Epithelial cell of prostate (primary cell): ENCODE data around the gene QARS1.

Experiments
- DNase-seq: peaks from one replicate; pipeline ENCODE4 v3.0.0-alpha.2; 2011; ENCODE audit warnings: low read depth, low spot score
- H3K27ac ChIP-seq: fragments of 450-650 bp; 2 replicates; pipeline ENCODE4 v1.5.1; 2017; ENCODE audit warnings: mild to moderate bottlenecking

QARS1 gene

DNA sequence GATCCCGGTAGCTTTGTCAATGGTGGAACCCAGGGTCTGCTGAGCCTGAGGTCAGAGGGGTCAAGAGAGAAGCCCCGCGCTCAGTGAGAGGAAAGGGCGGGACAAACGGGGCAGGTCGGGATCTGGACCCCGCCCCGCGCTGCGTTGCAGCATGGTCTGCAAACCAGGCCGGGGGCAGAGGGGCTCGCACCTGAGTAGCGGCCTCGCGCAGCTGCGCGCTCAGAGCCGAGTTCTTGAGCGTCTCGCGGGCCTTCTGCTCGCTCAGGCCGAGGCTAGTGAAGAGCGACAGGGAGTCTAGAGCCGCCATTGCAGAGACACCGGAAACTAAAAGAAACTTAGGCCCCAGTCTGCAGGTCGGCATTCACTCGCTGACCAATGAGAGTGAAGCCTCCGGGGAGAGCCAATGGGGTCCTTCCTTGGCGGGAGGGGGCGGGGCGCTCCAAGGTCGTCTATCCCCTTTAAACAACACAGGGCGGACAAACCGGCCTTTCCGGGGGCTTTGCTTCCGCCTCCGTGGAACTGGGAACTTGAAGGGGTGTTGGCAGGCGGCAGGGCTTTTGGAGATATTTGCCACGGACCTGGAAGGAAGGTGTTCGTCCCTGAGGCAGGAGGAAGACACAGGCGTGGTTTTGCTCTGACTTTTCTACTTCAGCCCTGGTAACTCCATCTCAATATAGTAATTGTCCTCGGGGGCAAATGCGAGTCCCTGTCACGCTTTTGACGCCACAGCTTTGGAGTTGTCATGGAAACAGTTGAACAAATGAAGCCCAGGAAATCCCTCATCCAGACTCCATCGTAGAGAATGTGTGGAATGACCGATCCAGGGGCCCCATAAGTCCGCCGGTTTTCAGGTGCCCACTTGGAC, at the start of gene QARS1:
Gene QARS1, minus strand, starts transcription at position 331 of the 865 bp plus-strand sequence. Its CDS starts 24 bp downstream, at position 307.
- H3K27ac ChIP-seq: peak within 1 kb of the TSS; percentile 62
- no peak for DNase-seq

DNA sequence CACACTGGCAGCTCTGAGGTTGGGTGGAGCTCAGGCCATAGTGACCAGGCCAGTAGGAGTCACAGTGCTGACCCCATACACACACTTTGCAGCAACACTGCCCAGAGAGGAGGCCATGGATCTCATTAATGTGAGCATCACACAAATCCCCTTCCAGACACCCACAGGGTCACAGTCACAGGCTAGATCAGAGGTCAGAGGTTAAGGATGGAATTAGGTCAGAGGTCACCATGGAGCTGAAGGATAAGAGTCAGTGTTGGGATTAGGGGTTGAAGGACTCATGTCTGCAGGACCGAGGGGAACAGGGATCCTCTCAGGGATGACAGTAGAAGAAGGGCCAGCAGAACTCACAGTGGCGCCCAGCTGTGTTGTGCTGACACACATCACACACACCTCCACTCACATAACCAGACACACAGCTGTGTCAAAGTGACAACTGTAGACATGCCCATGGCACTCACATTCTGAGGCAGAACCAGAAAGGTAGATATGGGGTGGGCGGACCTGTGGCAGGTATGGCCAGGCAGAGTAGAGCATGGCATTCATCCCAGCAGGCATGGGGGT, 48.9 kb upstream of the QARS1 start:
- H3K27ac ChIP-seq: no peak overlapping the region
- no peak for DNase-seq

DNA sequence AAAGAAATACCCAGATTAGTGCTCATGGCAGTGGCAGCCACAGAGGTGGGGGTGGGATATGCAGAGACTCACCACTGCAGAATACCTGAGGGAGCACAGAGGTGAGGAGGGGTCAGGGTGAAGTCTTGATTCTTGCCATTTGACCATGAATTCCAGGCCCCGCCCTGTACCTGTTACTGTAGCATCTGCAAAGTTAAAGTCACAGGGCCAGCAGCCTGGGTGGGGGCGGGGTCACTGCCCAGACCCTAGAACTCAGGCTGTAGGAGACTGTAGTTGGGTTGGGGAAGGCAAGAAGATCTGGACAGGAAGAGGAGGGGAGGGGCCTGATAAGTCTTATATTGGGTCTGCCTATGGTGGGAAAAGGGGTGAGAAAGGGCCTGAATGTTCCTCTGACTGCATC, 47.1 kb upstream of the QARS1 start:
- no peak overlapping the region for H3K27ac ChIP-seq
- no peak for DNase-seq

DNA sequence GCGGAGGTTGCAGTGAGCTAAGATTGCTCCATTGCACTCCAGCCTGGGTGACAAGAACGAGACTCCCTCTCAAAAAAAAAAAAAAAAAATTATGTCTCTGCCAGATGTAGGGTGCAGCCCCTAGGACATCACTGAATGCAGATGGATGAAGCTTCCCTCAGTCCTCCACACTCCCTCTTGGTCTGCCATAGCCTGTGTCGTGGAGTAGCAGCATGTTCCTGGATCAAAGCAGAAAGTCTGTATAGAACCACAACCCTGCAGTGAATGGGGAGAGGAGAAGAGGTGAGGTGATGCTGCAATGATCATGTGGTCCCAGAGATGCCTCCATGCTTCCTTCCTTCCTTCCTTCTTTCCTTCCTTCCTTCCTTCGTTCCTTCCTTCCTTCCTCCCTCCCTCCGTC, 43.6 kb upstream of the QARS1 start:
- H3K27ac ChIP-seq: no peak overlapping the region
- DNase-seq: no peak

DNA sequence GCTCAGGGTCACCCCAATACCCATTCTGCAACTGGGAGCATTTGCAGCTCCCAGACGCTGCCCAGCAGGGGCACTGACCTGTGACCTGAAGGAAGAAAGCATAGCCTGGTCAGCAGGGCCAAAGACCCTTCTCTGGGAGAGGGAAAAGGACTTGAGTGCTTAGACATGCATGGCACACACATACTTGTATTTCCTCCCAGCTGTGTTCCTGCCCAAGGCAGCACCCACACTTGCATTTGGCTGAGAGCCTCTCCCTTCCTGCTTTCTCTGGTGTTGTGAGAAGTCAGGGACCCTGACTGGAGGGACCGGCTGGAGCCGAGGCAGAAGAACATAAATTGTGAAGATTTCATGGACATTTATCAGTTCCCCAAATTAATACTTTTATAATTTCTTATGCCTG, 35.5 kb upstream of the QARS1 start:
- no peak overlapping the region for H3K27ac ChIP-seq
- no peak for DNase-seq

DNA sequence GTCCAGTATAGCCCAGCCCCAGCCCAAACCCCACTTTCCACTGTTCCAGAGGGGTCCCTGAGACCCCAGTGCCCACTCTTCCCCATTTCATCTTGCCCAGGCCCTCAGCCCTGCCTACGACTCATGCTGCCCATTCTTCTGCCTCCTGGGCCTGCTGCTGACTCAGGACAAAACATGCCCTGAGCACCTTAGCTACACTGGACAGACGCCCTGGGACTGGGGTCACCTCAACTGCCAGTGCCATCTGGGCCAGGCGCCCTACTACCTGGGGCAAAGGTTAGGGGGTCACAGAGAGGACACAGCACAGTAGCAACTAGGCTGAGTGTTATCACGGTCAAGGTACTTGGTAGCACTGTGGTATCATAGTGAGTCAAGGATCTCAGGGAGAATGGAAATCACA, 30.9 kb upstream of the QARS1 start:
- H3K27ac ChIP-seq: no peak overlapping the region
- no peak for DNase-seq

DNA sequence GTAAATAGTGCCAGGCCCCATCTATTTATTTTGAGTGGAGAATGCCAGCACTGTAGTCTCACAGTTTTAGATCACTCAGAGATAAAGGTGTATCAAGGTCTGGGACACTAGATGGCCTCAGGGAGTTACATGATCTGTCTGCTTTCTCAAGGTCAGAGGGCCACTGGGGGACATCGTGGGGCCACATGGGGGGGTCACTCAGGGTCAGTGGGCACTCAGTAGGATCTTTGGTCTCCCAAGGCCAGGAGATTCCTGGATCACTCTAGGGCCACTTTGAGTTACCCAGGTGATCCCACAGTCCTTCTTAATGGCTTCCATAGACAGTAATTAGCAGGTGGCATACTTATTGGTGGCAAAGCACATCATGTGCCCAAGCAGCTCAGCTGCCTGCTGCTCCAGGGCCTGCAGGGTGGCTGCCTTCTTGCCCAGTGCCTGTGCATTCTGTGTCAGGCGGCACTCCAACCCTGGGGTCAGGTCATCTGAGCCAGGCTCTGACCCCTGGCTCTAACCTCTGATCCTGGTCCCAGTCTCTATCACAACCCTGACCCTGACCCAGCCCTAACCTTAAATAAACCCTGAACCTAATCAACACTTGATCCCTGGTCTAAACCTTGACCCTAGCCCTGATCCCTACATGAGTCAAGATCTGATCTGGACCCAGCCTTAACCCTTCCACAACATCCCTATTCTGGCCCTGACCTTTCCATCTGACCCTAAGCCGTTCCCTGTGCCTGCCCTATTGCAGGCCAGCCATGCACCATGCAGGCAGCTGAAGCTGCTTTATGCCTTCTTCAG, 30.1 kb upstream of the QARS1 start:
- DNase-seq: no peak
- no peak overlapping the region for H3K27ac ChIP-seq

DNA sequence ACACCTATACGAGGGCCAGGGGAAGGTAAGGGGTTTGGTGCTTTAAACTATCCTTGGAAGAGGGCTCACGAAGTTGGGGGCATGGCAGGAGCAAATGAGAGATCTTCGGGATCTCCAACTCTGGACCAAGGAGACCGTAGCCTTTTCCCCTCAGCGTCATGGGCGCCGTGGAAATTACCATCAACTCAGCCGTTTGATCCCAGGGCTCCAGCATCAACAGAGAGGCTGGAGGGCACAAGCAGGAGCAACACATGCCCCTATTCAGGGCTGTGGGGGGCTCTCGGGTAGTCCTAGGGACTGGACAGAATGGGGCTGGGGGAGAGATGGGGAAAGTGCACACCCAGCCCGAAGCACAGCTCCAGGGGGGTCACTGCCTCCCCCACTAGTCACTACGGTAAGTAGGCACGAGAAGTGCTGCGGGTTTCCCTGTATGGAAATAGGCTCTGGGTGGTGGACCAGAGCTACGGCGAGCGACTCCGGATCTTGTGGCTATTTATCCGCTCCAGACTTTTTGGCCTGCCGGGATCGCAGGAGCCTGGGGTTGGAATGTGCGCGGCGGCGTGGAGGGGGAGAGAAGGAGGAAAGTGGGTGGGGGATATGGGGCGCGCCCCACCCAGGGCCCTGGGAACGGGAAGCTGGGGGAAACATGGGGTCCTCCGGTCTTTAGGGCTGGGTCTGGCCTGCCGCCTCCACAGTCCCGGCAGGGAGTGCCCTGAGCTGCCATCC, 28.8 kb upstream of the QARS1 start:
- DNase-seq: peak; percentile 40
- H3K27ac ChIP-seq: peak overlapping the region; percentile 72

DNA sequence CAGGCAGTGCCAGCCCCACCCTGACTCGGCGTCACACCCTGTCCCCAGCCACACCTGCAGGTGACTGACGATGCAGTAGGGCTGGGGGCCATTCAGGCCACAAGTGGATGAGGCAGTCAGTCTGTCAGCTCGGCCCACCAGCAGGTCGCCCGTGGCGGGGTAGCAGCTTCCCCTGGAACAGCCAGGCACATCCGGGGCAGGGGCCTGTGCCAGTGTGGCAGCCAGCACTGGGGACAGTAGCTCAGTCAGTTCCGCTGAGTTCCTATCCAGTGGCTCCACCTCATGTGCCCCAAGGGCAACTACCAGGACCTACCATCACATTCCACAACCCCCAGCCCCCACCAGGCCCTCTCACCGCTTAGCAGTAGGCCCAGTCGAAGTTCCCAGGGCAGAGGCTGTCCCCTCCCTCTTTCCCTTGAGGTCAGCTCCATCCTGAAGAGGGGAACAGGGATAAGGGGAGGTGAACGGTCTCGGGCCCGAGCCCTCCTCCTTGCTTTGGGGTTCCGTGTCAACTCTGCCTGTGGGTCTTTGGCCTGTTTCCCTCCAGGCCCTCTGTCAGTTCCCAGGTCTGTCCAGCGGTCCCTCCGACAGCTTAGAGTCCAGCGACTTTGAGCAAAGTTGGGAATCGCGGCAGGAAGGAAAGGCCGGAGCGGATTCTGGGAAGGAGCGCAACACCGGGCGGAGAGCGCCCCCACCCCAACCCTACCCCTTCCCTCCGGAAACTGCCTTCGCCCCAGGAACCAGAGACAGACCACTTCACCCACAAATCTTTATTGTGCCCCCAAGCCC, 28.1 kb upstream of the QARS1 start, which contains the start of gene LAMB2:
Gene LAMB2, minus strand, starts transcription at position 614 of the 789 bp plus-strand sequence. Its CDS starts 183 bp downstream, at position 431.
- H3K27ac ChIP-seq: peak within 1 kb of the TSS; percentile 72
- no peak for DNase-seq

DNA sequence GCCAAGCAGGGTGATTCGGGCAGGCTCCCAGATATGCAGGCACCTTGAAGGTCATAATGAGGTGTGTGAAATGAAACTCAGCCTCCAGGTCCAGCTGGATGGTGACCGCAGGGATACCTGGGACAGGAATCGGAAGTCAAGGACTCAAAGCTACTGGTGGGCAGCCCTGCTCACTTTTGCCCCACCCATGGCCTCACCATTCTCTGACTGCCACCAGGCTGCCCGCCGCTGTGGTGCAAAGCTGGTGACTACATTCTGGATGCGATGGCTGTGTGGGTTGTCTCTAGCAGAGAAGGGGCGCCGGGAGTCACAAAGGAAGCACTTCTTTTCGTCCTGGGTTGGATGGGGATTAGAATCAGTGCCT, 27.5 kb upstream of the QARS1 start:
- peak overlapping the region; percentile 72 for H3K27ac ChIP-seq
- no peak for DNase-seq

DNA sequence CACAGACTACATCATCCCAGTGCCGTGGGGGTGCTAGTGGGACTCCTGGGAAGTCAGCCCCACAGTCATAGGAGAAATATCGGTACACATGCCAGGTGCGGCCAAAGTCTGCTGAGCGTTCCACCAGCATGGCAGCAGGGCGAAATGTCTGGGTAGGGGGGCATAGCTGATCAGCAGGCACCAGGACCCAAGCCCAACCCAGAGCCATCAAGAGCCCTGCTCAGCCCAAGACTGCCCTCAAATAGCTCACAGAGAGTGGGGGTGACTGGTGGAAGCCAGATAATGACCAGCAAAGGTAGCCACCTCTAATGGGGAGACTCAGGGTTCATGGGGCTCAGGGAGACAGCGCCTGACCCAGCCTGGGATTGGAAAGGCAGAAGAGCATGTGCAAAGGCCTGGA, 27.0 kb upstream of the QARS1 start:
- no peak for DNase-seq

DNA sequence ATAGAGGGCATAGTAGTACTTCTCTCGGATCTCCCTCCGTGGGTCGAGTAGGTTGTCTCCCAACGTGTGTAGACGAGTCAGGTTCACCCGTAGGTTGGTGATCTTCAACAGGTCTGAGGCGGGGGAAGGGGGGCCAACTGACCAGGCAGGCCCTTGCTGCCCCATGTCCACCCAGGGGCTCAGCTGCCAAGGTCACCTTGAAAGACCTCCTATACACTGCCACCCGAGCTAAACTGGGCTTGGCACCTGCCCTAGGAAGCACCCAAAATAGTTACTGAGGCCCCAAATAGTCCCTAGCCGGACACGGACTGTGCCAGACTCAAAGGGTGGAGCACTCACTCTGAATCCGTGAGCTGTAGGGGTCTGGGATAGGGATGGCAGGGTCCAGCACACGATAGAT, 26.5 kb upstream of the QARS1 start:
- no peak overlapping the region for H3K27ac ChIP-seq
- DNase-seq: no peak

More for the DNA sequence above, 27.0 kb upstream of the QARS1 start:
- no peak overlapping the region for H3K27ac ChIP-seq

DNA sequence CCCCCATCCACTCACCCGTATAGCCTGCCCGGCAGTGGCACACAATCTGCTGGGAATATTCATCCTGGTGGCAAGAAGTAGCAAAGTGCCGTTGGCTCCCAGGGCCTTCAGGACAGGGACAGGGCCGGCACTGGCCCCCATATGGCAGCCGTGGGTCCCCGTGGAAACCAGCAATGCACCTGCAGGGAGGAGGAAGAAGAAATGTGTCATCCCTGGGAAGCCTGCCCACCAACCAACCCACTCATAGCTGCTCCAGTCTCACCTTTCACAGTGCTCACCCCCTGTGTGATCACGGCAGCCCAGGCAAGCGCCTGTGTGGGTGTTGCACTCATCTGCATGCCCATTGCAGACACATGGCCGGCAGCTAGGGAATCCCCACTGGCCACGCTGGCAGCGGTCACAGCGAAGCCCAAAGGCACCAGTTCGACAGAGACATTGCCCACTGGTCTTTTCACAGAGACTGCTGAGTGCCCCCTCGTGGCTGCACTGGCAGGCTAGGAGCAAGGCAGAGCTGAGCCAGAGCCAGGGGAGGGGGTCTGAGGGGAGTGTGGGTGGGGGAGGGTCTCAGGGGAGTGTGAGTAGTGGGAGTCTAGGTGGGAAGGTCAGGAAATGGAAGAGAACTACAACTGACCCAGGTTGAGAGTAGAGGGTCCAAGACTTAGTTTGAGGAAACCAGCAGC, 20.6 kb upstream of the QARS1 start:
- no peak for DNase-seq

DNA sequence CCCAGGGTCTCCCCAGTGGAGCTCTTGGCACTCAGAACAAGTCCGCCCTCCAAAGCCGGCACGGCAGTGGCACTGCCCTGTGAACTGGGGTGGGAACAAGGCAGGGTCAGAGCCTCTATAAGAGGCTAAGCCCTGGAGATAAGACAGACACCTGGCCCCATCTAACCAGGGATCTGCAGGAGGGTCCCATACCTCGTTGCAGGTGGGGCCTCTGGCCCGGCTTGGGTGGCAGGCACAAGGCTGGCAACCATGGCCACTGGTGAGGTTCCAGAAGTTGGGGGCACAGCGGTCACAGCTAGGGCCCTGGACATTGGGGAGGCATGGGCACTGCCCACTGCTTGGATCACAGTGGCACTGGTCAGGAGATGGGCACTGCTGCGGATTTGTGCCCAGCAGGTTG, 19.6 kb upstream of the QARS1 start:
- DNase-seq: no peak
- H3K27ac ChIP-seq: no peak overlapping the region

More for the DNA sequence above, 20.6 kb upstream of the QARS1 start:
- H3K27ac ChIP-seq: no peak overlapping the region

DNA sequence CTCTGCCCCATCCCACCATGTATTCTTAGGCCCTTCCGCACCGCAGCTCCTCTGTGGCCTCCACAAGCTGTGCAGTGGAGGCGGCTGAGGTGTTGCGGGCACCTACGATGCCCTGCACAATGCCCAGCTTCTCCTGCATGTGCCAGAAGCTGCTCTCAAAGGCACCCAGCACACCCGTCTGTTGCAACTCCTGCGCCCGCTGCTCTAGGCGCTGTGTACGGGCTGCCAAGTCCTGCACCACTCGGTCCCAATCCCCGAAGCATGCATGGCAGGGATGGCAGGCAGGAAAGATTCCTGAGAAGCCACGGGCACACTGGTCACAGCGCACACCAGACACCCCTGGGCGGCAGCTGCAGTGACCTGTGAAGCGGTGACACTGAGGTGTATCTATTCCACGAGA, 19.1 kb upstream of the QARS1 start:
- no peak for DNase-seq
- no peak overlapping the region for H3K27ac ChIP-seq

DNA sequence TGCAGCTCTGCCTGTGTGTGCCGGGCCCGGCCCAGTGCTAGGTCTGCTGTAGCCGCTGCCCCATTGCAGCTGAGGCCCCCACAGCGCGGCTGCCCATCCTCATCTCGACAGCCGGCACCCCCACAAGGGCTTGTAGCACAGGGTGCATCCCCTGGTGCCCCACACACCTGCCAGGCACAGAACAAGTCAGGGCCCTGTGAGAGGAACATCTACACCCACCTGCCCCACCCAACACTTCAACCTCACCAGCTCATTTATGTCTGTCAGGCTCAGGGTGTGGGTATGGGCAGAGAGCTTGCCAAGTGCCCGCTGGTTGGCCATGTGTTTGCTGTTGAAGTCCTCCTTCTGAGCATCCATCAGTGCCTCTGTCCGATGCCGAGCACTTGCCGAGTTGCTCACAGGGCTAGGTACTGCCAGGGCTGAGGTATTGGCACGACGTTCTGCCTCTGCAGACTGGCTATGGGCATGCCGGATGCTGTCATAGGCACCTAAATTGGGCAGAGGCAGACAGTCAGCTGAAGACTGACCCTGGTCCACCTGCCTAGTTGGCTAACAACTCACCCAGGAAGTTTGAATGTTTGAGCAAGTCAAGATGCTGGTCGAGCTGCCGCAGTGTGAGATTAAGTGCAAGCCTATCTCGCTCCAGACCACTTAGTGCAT, 18.5 kb upstream of the QARS1 start:
- no peak for DNase-seq
- no peak overlapping the region for H3K27ac ChIP-seq

DNA sequence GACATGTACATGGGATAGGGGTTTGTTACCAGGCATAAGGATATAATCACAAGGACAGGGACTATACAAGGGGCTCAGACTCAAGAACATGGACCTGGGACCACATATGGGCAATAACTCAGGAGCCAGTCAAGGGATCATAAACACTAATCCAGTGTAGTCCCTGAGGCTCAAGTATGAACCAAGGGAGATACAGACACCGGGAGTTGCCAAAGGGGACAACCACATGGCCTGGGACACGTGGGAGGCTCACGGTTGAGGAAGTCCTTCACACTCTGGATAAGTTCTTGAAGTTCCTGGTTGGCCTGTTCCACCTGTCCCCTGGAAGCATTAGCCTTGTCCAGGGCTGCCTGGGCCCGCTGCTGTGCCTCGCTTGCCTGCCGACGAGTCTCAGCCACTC, 17.9 kb upstream of the QARS1 start:
- no peak for DNase-seq
- no peak overlapping the region for H3K27ac ChIP-seq

DNA sequence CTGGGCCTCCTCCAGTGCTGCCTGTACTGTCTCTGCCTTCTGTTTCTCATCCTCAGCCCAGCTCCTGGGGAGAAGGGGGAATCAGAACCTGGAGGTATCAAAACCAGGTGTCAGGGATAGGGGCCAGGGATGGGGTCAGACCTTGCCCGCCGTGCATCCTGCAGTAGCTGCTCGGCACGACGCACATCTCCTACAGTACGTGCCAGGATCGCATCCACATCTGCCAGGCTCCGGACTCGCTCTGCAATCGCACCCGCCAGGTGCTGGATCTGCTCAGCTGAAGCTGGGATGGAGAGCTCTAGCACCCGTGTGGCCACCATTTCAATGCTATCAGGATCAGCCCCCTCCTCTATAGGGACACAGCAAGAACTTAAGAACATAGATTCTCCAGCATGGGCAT, 17.5 kb upstream of the QARS1 start:
- DNase-seq: no peak
- no peak overlapping the region for H3K27ac ChIP-seq
